Activated CD8-positive, alpha-beta memory T cell treated with anti-CD3 and anti-CD28 coated beads for 4 hours (primary cell): Measurements from ENCODE around the gene PAWR.
"Not testable (repeated sequence)": the region's sequence is repeated elsewhere in the genome, so short reads cannot be mapped to it uniquely, and the experiment has no call there.

Experiments used
- DNase-seq, 2 donors: peaks; one replicate each; pipeline ENCODE4 v3.0.0-alpha.2; 2020; ENCODE audit warnings: low read depth in 2 of 2

PAWR gene

DNA sequence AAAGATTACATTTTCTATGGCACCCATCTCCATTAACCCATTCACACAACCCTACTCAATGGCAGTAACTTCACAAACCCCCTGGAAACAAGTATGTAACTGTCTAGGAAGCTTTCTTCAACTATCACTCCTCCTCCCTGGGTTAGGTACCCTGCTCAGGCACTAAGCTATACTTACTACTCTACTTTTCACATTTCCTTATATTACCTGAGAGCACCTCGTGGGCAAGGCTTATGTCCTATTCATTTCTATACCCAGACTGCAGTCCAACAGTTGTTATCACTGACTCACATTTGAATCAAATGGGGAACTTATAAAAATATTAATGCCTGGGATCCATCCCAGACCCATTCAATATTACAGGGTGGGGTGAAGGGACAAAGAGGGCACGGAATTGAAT, 4.6 kb downstream of the PAWR start:
- DNase-seq, result no peak

DNA sequence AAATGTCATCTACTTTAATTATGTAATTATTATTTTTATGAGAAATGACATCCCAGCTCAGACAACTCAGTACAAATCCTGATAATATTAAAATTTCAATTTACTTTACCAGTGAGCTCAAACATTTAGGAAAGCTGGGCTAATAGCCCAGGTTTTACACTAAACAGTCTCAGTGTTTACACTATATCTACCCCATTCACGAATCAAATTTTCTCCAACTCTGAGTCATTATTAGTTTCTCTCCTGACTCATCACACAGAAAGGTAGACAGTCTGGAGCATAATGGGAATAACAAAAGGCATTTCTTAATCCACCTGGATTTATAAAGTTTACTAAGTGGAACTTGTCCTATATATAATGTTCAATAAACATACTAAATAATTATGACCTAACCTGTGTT, 5.7 kb downstream of the PAWR start:
- DNase-seq, result no peak

DNA sequence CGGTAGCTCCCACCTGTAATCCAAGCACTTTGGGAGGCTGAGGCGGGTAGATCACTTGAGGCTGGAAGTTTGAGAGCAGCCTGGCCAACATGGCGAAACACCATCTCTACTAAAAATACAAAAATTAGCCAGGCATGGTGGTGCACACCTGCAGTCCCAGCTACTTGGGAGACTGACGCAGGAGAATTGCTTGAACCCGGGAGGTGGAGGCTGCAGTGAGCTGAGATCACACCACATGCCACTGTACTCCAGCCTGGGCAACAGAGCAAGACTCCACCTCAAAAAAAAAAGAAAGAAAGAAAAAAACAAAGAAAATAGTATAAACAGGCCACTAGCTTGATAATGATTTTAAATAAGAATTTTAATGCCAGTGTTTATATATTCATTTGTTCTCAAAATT, 6.4 kb downstream of the PAWR start:
- DNase-seq, result not testable (repeated sequence)

DNA sequence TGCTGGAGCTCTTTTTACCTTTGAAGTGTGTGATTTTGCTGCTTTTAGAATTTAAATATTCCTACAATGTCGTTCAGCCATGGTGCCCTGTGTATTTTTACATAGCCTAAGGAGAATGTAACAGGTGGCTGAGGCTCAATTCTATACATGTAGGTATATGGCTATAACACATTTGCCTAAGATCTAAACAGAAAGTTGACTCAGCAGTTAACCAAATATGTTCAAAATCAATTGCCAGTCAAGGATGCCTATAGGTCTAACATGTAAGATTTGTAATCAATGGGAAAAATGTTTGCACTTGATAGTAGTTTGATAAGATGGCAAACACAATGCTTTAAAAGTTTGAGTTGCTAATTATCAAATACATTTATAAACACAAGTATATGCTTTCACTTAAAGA, 8.2 kb downstream of the PAWR start:
- no peak for DNase-seq

DNA sequence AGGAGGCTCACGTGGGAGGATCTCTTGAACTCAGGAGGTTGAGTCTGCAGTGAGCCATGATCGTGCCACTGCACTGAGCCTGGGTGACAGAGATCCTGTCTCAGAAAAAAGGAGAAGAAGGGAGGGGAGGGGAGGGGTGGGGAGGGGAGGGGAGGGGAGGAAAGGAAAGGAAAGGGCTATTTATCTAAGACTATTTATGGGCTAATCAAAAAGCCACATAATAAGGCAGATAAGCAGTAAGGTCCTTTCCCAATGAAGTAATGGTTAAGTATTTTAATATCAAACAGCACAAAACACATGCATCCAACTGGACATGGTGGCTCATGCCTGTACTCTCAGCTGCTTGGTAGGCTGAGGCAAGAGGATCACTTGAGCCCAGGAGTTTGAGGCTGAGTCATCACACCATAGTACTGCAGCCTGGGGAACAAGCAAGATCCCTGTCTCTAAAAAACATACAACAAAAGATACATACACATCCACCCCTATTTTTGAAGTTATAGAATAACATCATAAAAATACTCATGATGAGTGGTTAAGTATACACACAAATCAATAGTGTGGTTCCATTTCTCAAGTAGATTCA, 9.7 kb downstream of the PAWR start:
- DNase-seq, result no peak

DNA sequence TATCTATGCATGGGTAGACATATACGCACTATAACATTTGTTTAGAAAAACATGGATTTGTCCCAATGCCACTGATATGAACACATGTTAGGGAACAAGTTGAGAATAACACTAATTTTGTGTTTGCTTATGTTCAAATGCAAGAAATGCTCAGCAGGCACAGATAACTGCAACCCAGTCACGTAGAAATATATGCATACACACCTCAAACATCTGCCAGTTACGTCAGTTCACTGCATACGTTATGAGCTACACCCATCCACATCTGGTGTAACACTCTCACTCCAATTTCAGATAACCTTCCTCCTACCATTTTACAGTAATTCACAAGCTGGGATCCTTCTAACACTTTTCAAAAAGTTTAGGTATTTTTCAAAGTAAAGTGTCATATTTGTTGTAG, 10.7 kb downstream of the PAWR start:
- no peak for DNase-seq

DNA sequence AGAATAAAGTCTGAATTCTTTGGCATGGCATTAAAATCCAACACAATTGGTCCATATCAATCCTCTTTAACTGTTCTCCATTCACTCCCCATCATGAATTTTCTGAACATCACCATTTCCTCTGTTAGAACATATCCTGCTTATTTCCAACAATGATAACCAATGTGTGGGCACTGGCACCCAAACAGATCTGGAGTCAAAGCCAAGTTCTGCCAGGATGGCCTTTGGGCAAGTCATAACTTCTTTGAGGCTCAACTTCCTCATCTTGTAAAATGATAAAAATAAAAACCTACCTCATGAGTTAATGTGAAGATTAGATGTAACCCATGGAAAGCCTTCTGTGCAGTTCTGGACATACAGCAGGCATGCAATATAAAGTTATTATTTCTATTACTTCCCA, 12.5 kb downstream of the PAWR start:
- DNase-seq, result no peak

DNA sequence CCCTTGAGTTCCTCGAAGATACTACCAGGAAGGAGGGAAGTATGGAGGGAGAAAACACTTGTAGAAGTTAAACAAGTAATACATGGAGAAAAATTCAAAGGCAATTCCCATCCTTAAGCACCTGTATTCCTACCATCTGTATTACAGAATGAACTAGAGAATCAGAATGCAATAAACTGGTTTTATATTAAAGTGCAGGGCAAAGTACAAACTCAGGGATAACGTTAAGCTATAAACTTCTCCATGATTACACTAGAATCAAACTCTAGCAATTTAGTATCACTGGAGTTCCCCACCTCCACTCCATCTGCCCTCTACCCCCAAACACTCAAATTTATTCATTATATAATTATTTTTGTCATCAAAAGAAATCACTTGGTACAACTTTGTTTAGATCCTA, 13.1 kb downstream of the PAWR start:
- no peak for DNase-seq

DNA sequence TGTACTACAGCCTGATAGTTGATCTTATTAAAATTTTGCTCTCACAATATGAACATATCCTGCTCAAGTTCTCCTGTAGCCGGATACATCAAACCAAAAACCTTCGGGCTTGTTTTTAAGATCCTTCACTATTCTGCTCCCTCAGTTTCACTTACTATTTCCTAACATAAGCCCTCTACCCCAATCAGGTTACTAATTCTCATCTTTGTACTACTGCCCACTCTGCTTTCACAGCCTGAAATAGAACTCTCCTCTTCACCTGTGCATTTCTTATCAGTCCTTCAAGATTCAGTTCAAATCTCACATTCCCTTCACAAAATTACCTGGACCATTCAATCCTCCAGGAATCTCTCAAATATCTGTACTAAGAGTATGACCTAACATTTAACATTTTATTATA, 14.2 kb downstream of the PAWR start:
- no peak for DNase-seq

DNA sequence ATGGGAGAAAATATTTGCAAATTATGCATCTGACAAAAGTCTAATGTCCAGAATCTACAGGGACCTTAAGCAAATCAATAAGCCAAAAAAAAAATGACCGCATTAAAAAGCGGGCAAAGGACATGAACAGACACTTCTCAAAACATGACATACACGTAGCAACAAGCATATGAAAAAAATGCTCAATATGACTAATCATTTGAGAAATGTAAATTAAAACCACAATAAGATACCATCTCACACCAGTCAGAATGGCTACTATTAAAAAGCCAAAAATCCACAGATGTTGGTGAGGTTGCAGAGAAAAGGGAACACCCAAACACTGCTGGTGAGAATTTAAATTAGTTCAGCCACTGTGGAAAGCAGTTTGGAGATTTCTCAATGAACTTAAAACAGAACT, 16.1 kb downstream of the PAWR start:
- DNase-seq, result no peak

DNA sequence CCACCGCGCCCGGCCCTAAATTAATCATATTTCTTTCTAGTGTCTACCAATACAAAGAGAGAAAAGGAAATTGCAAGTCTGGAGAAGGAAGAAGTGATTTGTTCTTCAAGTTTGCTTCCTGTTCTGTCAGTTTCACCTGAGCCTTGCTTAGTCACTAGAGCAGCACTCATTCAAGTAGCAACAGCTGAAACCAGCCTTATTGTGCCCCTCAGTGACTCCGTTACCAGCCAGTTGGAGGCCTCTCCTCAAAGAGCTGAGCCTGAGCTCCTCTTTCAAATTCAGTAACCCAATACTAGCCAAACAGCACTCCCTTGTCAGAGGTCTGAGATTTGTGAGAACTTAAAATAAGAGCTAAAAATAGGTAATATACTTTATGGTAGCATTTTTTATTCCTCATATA, 17.4 kb downstream of the PAWR start:
- DNase-seq, result no peak

DNA sequence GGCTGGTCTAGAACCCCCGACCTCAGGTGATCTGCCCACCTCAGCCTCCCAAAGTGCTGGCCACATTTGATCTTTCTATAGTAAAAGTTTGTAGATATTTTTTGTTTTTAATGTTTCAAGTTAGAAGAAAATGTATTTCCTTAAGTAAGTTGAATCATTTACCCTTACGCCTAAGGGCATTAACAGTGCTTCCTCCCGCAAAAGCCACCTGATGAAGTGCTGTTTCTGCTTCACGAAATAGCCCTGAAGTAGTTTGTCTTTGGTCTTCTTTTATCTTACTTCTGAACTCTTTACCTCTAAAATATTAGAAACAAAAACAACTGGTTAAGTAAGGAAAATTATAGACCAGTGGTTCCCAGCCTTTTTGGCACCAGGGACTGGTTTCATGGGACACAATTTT, 22.7 kb downstream of the PAWR start:
- DNase-seq, result no peak

DNA sequence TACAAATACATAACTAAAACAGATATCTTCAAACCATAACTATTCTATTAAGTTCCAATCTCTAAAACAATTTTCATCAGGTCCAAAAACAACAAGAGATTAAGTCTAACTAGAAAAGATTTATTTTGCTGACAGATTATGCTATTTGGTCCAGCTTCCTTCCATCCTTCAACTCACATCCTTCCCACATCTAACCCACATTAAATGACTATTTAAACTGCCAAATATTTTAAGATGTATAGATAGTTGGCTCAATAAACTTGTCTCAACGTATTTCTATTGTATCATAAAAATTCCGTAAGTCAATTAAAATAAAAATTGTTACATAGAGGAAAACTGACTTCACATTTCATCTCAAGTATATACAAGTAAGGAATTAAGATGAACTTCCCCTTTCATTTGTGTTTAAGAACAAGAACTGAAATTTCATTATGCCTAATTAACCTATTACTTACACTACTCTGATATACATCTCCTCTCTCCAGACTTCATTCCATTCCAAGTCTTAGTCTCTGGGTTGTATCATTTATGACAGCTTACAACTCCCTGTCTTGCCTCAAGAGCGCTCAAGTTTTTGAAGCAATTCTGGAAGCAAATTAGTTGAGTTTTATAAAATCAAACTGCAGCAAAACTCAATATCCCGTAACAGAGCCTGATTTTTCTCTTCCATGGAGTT, 25.4 kb downstream of the PAWR start:
- DNase-seq, result no peak

DNA sequence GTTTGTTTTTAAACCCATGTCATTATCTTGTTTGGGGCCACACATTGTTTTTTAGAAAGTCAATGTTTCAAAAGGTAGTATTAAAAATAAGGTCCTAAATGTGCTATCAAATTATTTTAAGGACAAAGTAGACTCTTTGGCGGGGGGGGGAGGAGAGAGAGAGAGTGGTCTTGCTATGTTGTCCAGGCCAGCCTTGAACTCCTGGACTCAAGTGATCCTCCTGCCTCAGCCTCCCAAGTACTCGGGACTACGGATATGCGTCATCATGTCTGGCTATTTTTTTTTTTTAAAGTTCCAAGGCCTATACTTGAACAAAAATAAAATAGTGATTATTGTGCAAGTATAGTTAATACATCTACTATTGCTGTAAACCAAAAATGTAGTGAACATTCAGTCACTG, 26.2 kb downstream of the PAWR start:
- DNase-seq, result no peak

DNA sequence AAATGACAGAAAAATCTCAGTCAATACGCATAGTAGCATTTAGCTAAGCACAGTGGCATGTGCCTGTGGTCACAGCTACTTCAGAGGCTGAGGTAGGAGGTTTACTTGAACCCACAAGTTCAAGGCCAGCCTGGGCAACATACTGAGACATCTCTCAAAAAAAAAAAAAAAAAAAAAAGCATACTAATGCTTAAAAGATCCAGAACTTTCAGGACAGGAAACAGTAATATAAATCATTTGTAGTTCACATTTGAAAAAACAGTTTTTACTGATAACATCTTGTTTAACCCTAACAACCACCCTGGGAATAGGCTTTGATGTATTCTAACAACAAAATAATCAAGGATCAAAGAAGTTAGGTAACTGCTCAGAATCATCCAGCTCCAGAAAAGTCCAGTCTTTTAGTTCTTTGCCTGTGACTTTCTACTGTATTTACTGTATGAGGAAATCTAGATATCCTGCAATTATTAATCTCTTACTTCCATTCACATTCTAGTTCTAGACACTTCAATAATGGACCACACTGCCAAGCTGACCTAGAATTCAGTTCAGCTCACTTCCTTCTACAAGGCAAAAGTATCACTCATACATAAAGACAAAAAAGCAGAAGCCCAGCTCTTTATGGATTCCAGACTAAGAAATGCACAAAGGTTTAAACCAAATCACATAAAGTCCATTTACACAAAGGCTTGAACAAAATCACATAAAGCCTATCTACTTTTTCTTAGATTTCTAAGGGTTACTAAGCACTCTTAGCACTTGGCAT, 28.5 kb downstream of the PAWR start:
- no peak for DNase-seq

DNA sequence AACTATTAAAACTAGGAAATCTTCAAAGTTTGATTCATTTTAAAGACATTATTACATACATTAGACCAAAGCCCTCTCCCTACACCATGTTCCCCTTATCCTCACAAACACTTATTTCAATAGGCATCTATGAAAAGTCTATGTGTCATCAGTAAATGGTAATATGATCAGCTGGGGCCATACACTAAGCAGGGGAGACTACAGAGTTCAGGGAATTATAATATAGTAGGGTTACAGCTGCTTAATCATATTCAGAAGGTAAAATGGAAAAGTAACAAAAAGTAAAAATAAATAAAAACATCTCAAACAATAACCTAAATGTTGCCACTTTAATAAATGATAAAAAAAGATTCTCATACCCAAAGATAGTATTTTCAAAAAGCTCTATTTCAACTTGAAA, 29.1 kb downstream of the PAWR start:
- no peak for DNase-seq

DNA sequence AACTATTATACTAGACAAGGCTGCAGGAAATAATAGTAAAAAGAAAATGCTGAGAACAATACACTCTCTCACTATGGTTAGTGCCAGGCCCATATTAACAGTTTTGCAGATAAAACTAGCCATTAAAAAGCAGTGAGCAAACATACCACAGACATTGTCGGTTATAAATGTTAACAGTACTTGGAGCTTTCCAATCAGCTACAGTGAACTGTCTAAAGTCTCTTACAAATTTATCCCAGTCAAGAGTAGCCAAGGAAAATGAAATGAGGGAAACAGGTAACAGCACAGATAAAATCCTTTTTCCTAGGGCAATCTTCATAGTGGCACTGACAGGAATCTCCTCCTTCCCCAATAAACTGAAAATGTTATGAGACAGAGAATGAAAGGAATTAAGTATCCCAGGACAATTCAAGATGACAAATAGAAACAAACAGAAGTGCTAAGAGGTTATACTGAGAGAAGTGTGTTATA, 30.8 kb downstream of the PAWR start:
- DNase-seq, result no peak

DNA sequence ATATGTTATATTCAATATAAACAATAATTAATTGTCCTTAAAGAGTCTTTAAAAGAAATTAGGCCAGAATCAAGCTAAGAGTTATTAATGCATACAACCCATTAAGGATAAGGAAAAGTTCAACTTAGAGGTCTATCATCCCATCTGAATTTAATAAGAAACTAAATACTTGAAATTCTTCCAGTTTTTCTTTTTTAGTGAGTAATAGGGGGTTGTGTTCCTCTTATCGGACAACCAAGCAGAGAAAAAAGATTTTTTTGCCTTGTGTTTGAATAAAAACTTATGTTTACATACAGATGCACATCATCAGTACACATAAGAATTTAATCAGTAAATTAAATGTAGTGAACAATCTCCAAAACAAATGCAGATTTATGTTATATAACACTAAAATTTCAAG, 32.5 kb downstream of the PAWR start:
- DNase-seq, result no peak

DNA sequence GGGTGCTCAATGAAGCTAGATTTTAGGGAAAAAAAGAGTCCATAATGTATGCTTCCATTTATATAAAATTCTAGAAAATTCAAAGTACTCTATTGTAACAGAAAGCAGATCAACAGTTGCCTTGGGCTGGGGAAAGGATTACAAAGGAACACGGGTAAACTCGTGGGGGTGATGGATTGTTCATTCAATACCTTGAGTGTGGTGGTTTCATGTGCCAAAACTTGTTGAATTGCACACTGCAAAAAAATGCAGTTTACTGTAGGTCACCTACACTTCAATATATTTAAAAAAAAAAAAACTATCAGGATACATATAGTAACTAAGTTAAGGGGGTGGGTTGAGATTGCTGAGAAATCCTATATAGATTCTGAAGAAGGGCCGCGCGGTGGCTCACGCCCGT, 33.6 kb downstream of the PAWR start:
- DNase-seq, result no peak

DNA sequence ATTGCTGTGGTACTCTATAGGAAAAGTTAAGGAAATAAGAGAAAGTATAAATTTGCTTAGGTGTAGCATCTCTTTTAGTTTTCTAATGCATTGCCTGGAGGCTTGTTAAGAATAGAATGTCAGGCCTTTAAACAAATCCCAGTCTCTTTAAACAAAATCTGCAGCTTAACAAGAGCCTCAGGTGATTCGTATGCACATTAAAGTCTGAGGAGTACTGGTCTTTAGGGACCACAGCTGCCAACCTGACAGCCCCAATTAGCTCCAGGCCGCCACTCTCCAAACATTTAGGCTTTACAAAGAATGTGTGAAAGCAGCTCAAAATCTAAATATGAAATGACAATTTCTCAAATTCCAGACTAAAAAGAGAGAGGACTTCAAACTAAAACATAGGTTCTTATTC, 35.7 kb downstream of the PAWR start:
- DNase-seq, result no peak

DNA sequence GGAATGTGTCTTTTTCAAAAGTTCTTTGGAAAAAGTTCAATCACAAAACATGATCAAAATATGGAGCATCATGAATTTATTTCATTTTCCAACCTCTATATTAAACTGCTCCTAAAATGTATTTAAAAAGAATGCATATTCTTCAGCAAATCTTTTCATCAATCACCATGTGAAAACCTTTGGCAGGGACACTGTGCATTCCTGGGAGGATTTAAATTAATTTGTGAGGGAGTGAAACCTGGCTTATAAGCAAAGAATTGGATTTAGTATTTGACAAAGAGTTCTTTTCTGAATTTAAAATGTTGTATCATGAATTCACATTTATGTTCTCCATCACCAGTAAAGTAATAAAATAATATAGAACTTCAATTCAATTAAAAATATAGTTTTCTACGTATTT, 38.2 kb downstream of the PAWR start:
- DNase-seq, result no peak

DNA sequence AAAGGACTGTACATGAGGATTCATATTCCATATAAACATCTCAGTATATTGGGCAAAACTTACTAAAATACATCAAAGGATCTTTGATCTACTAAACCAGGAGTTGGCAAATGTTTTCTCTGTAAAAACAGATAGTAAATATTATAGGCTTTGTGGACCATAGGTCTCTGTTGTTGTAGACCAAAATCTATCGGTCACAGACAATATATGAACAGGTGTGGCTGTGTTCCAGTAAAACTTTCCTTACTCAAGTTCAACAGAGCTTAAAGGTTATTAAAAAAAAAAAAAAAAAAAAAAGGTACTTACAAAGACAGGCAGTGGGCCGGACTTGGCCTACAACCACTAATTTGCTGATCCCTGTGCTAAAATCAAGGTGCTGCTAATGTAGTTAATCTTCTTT, 40.3 kb downstream of the PAWR start:
- DNase-seq, result no peak

DNA sequence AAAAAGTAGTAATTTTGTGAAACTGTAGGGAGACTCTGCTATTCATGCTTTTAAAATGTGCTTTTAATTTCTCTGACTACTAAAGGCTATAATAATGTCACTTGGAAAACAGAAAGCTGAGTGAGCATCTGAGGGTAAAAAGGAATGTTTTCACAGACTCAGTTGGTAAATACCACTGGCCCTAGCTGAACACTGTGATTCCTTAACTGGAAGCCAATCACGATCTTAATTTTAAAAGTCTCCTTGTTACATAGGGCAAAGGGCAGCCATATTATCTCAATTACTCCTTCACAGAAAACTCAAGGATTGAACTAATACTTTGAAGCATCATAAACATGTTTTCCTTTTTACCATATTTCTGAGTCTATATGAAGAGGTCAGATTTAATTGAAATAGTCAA, 41.9 kb downstream of the PAWR start:
- DNase-seq, result no peak
